ENCODE results near the gene DIO2. TPM values are rescaled to one million over a fixed set of nuclear protein-coding genes. Genes with fewer than 3 reads are reported as not detected.

The DIO2 gene
- total RNA-seq, 1 experiment from 2014 or later, result 0.04 TPM

DNA sequence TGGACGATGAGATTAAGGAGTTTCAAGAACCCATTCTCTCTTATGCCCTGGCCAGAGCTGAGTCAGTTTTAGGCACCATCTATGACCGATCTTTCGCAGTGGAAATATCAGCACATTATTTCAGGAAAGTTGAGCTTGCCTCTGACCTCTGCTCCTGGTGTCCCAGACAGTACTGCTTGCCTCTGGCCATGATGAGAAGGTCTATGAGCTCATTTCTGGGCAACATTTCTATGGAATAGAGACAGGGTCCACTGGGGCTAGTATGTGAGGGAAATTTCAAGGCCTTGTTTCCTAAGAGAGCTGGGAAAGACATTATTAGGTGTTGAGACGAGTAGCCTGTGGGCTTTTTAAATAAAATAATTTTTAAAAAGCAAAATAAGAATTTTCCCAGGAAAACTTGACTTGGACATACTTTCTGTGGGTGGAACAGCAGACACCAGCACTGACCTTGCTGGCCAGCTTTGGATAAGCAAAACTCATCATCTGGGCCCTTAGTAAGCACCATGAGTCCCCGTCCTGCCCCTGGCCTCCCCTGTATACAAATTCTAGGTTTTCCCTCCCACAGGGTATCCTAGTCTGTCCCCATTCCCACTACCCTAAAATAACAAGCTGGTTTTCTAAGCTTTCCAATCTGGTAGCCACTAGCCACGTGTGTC is 43.4 kb downstream of the DIO2 start:
- H3K4me1 Mint-ChIP-seq, result peaks cover 9% of the 10 kb centered on the region
- TF ChIP-seq SOX15 (CRISPR knock-in tag; IDR thresholded peaks at IDR 0.05) (no peak), ZBTB21 (CRISPR knock-in tag; IDR thresholded peaks at IDR 0.05; ENCODE audit: borderline replicate concordance) (no peak), ZNF423 (CRISPR knock-in tag; IDR thresholded peaks at IDR 0.05) (no peak), ATF1 (CRISPR knock-in tag; IDR thresholded peaks at IDR 0.05) (no peak)
- ATAC-seq (no peak), DNase-seq (ENCODE audit: low spot score) (no peak)
- H3K9me3 Mint-ChIP-seq, result peaks cover 52% of the 10 kb centered on the region
- ChIA-PET CTCF (no interaction called here), POLR2A (no interaction called here)
- no peak overlapping the region for H3K4me3 Mint-ChIP-seq
- no peaks in the 10 kb centered on the region for H3K27me3 Mint-ChIP-seq (ENCODE audit: low read depth)
- no peak overlapping the region for H3K27ac Mint-ChIP-seq
- H3K36me3 Mint-ChIP-seq, result peaks cover 9% of the 10 kb centered on the region

DNA sequence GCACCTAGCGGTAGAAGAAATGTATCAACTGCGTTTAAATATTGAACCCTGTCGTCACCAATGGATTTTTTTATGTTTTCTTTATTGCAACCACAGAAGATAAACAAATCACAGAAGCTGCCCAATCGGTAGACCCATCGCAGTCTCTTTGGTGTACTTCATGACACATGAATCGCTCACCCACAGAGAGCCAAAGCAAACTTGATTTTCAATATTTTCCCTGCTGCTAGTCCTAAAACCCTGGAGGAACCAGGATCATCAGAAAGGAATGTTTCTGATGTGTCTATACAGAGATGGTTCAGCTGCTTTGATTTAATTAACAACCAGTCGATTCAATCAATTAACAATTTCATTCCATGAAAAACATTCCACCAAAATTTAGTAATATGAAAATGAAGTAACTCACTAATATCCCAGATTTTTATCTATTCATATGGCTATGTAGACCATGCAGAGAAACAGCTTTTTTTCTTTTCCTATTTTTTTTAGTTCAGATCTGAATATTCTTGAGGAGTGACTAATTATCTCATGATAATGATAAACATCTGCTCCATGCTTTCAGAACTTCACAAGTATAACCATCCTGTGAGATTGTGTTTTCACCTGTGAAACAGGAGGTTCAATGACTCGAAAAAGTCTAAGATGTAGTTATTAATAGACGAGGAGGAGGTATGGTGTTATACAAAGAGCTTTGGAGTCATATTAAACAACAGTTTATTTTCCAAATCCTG is 46.1 kb downstream of the DIO2 start:
- Mint-ChIP-seq H3K4me1 (peaks cover 9% of the 10 kb centered on the region), H3K9me3 (peaks cover 31% of the 10 kb centered on the region), H3K4me3 (no peak overlapping the region), H3K36me3 (peaks cover 3% of the 10 kb centered on the region; the same call in 1 of the 2 replicates), H3K27ac (no peak overlapping the region), H3K27me3 (ENCODE audit: low read depth) (peaks cover 3% of the 10 kb centered on the region; the same call in 1 of the 2 replicates)
- TF ChIP-seq ZNF423 (CRISPR knock-in tag; IDR thresholded peaks at IDR 0.05) (no peak), ZNF396 (CRISPR knock-in tag; IDR thresholded peaks at IDR 0.05; ENCODE audit: borderline replicate concordance) (no peak), ZNF232 (CRISPR knock-in tag; IDR thresholded peaks at IDR 0.05) (no peak)
- TF ChIP-seq, protein P1, sequence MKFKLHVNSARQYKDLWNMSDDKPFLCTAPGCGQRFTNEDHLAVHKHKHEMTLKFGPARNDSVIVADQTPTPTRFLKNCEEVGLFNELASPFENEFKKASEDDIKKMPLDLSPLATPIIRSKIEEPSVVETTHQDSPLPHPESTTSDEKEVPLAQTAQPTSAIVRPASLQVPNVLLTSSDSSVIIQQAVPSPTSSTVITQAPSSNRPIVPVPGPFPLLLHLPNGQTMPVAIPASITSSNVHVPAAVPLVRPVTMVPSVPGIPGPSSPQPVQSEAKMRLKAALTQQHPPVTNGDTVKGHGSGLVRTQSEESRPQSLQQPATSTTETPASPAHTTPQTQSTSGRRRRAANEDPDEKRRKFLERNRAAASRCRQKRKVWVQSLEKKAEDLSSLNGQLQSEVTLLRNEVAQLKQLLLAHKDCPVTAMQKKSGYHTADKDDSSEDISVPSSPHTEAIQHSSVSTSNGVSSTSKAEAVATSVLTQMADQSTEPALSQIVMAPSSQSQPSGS (CRISPR knock-in tag; IDR thresholded peaks at IDR 0.05; ENCODE audit: borderline replicate concordance, low read depth), result no peak
- TF ChIP-seq, protein P2, sequence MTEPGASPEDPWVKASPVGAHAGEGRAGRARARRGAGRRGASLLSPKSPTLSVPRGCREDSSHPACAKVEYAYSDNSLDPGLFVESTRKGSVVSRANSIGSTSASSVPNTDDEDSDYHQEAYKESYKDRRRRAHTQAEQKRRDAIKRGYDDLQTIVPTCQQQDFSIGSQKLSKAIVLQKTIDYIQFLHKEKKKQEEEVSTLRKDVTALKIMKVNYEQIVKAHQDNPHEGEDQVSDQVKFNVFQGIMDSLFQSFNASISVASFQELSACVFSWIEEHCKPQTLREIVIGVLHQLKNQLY (CRISPR knock-in tag; IDR thresholded peaks at IDR 0.05), result no peak
- TF ChIP-seq, protein P3, sequence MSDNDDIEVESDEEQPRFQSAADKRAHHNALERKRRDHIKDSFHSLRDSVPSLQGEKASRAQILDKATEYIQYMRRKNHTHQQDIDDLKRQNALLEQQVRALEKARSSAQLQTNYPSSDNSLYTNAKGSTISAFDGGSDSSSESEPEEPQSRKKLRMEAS (CRISPR knock-in tag; IDR thresholded peaks at IDR 0.05), result no peak
- TF ChIP-seq, protein P4, sequence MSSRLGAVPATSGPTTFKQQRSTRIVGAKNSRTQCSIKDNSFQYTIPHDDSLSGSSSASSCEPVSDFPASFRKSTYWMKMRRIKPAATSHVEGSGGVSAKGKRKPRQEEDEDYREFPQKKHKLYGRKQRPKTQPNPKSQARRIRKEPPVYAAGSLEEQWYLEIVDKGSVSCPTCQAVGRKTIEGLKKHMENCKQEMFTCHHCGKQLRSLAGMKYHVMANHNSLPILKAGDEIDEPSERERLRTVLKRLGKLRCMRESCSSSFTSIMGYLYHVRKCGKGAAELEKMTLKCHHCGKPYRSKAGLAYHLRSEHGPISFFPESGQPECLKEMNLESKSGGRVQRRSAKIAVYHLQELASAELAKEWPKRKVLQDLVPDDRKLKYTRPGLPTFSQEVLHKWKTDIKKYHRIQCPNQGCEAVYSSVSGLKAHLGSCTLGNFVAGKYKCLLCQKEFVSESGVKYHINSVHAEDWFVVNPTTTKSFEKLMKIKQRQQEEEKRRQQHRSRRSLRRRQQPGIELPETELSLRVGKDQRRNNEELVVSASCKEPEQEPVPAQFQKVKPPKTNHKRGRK (CRISPR knock-in tag; IDR thresholded peaks at IDR 0.05; ENCODE audit: borderline replicate concordance), result no peak
- DNase-seq (ENCODE audit: low spot score), result no peak
- POLR2A ChIA-PET, result no interaction called here
- ATAC-seq, result no peak
- CTCF ChIA-PET, result no interaction called here

DNA sequence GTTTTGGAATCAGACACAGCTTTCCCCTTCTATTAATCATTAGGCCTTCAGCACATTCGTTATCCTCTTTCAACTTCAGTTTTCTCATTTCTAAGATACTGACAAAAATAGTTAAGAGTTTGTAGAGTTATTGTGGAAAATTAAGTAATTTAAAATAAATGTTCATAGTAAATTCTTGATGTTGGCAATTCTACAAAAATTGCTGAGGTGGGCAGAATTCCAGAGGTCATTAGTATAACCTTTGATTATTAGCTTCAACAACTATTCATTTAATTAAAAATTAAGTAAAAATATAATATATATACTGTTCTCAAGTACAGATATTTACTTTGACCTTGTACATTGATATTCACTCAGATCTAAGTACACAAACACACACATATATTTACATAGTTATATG is 58.5 kb downstream of the DIO2 start:
- POLR2A ChIA-PET, result no interaction called here
- Mint-ChIP-seq H3K4me1 (no peaks in the 10 kb centered on the region), H3K9me3 (peaks cover 38% of the 10 kb centered on the region), H3K4me3 (no peak overlapping the region), H3K27ac (no peak overlapping the region), H3K27me3 (ENCODE audit: low read depth) (no peaks in the 10 kb centered on the region), H3K36me3 (no peaks in the 10 kb centered on the region; the same call in 1 of the 2 replicates)
- DNase-seq (ENCODE audit: low spot score) (no peak), ATAC-seq (no peak)
- CTCF ChIA-PET, result no interaction called here
- TF ChIP-seq SP1 (CRISPR knock-in tag; conservative IDR thresholded peaks at IDR 0.05) (no peak), SMAD3 (CRISPR knock-in tag; IDR thresholded peaks at IDR 0.05; ENCODE audit: borderline replicate concordance) (no peak), GTF2I (CRISPR knock-in tag; conservative IDR thresholded peaks at IDR 0.05) (no peak), CREB1 (CRISPR knock-in tag; IDR thresholded peaks at IDR 0.05) (no peak), NR1H2 (CRISPR knock-in tag; IDR thresholded peaks at IDR 0.05) (no peak), RELA (CRISPR knock-in tag; IDR thresholded peaks at IDR 0.05; ENCODE audit: borderline replicate concordance) (no peak)
- TF ChIP-seq, protein P5, sequence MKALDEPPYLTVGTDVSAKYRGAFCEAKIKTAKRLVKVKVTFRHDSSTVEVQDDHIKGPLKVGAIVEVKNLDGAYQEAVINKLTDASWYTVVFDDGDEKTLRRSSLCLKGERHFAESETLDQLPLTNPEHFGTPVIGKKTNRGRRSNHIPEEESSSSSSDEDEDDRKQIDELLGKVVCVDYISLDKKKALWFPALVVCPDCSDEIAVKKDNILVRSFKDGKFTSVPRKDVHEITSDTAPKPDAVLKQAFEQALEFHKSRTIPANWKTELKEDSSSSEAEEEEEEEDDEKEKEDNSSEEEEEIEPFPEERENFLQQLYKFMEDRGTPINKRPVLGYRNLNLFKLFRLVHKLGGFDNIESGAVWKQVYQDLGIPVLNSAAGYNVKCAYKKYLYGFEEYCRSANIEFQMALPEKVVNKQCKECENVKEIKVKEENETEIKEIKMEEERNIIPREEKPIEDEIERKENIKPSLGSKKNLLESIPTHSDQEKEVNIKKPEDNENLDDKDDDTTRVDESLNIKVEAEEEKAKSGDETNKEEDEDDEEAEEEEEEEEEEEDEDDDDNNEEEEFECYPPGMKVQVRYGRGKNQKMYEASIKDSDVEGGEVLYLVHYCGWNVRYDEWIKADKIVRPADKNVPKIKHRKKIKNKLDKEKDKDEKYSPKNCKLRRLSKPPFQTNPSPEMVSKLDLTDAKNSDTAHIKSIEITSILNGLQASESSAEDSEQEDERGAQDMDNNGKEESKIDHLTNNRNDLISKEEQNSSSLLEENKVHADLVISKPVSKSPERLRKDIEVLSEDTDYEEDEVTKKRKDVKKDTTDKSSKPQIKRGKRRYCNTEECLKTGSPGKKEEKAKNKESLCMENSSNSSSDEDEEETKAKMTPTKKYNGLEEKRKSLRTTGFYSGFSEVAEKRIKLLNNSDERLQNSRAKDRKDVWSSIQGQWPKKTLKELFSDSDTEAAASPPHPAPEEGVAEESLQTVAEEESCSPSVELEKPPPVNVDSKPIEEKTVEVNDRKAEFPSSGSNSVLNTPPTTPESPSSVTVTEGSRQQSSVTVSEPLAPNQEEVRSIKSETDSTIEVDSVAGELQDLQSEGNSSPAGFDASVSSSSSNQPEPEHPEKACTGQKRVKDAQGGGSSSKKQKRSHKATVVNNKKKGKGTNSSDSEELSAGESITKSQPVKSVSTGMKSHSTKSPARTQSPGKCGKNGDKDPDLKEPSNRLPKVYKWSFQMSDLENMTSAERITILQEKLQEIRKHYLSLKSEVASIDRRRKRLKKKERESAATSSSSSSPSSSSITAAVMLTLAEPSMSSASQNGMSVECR (CRISPR knock-in tag; IDR thresholded peaks at IDR 0.05; ENCODE audit: borderline replicate concordance), result no peak
- TF ChIP-seq, protein P2 (CRISPR knock-in tag; IDR thresholded peaks at IDR 0.05), result no peak

Data from WTC11 (cell line).